GM12878 (cell line): Measurements from ENCODE around the gene NXN.

Experiments used
- CBFB ChIP-seq: IDR thresholded peaks from 2 replicates; pipeline ENCODE4 v1.6.1; 2016; ENCODE audit warnings: antibody characterized with exemption, low read depth
- CBX5 ChIP-seq: sonication (generic); IDR thresholded peaks from 2 replicates; pipeline ENCODE4 v1.6.1; 2016; ENCODE audit warnings: low read depth, moderate library complexity, mild to moderate bottlenecking, inconsistent platforms
- ESRRA ChIP-seq: IDR thresholded peaks from 2 replicates; pipeline ENCODE4 v1.6.1; 2012; ENCODE audit warnings: mild to moderate bottlenecking, low read length, improper control_type of control experiment
- HDGF ChIP-seq: fragments of 450-650 bp; IDR thresholded peaks from 2 replicates; pipeline ENCODE4 v1.6.1; 2016; ENCODE audit warnings: antibody characterized with exemption
- MXI1 ChIP-seq: fragments of 150-350 bp; IDR thresholded peaks from 2 replicates; pipeline ENCODE4 v1.6.1; 2011; ENCODE audit warnings: low read depth, mild to moderate bottlenecking, inconsistent platforms, low read length, improper control_type of control experiment
- TF ChIP-seq, protein P1 (sequence below): fragments of 150-350 bp; IDR thresholded peaks from 2 replicates; pipeline ENCODE4 v1.6.1; 2014; ENCODE audit warnings: mild to moderate bottlenecking, low read depth, low read length

DNA sequence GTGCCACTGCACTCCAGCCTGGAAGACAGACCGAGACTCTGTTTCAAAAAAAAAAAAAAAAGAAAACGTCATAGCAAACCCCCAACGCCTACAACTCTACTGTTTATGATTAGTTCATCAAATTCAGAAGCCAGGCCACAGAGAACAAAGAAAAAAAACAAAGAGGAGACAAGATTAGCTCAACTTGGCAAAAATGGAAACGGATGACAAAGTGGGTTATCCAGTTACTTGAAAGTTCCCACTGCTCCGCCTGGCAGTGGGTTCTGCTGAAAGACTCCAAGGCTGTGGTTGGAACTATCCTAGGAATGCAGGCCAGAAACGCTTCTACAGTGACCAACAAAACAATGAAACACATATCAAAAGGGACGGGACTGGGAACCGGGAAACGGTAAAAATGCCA is 144.3 kb downstream of the NXN start:
- TF ChIP-seq MXI1, result no peak
- no peak for TF ChIP-seq CBX5
- no peak for TF ChIP-seq CBFB
- TF ChIP-seq, protein P1, sequence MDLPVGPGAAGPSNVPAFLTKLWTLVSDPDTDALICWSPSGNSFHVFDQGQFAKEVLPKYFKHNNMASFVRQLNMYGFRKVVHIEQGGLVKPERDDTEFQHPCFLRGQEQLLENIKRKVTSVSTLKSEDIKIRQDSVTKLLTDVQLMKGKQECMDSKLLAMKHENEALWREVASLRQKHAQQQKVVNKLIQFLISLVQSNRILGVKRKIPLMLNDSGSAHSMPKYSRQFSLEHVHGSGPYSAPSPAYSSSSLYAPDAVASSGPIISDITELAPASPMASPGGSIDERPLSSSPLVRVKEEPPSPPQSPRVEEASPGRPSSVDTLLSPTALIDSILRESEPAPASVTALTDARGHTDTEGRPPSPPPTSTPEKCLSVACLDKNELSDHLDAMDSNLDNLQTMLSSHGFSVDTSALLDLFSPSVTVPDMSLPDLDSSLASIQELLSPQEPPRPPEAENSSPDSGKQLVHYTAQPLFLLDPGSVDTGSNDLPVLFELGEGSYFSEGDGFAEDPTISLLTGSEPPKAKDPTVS, result no peak
- TF ChIP-seq HDGF, result no peak
- no peak for TF ChIP-seq ESRRA
